Endothelial cell of umbilical vein (primary cell): ENCODE data around the gene SCARF2. TPM values are rescaled to one million over a fixed set of nuclear protein-coding genes. Genes with fewer than 3 reads are reported as not detected.

Source experiments
- BruUV-seq: library from RNA; stranded (reverse); fragments of 400-500 nt; replicated peaks from 2 replicates; lab custom pipeline; 2021; lab: Mats Ljungman, UMichigan
- CTCF ChIA-PET: fragments of 300-600, 350-600 bp; sonication (Branson Sonifier 250); formaldehyde crosslinking; loops from one replicate; lab custom pipeline; 2021; ENCODE audit warnings: antibody characterized with exemption, inconsistent platforms; lab: Charles Lee
- POLR2A ChIA-PET: fragments of 300-600, 350-600 bp; sonication (Branson Sonifier 250); formaldehyde crosslinking; loops from one replicate; lab custom pipeline; 2021; ENCODE audit warnings: antibody characterized with exemption, inconsistent platforms; lab: Charles Lee
- DNase-seq: peaks from one replicate; pipeline ENCODE4 v3.0.0-alpha.2; 2011; ENCODE audit warnings: low read depth, low spot score
- FAIRE-seq: peaks from 2 replicates; lab custom pipeline; 2011; peaks lifted over from hg19 to GRCh38; lab: Jason Lieb, UNC
- H2AFZ ChIP-seq: 2 replicates; pipeline ENCODE4 v1.6.0; 2012; ENCODE audit warnings: low read depth, low read length, control low read depth, inconsistent platforms
- H3K27ac ChIP-seq: 2 replicates; pipeline ENCODE4 v1.5.1; 2011; ENCODE audit warnings: low read depth, mild to moderate bottlenecking, control low read depth, low read length, moderate library complexity; ENCODE audit not compliant: insufficient read depth
- H3K27me3 ChIP-seq, 2 experiments: 2 replicates each; pipeline versions ENCODE4 v1.6.0 to v1.6.1; 2011; ENCODE audit warnings: low read length in 2 of 2, mixed read lengths in 1 of 2; ENCODE audit not compliant: control insufficient read depth in 2 of 2, insufficient read depth in 2 of 2
- H3K36me3 ChIP-seq, 2 experiments: 2 replicates in 1 of 2; 3 replicates in 1 of 2; pipeline ENCODE4 v1.5.1; 2011; ENCODE audit warnings: low read length in 2 of 2, mild to moderate bottlenecking in 1 of 2, moderate library complexity in 1 of 2; ENCODE audit not compliant: control insufficient read depth in 2 of 2, insufficient read depth in 2 of 2; ENCODE audit errors: extremely low read depth in 1 of 2
- H3K4me1 ChIP-seq: 3 replicates; pipeline ENCODE4 v1.5.1; 2011; ENCODE audit warnings: mild to moderate bottlenecking, low read length; ENCODE audit not compliant: control insufficient read depth, insufficient read depth; ENCODE audit errors: extremely low read depth
- H3K4me2 ChIP-seq: 2 replicates; pipeline ENCODE4 v1.6.1; 2011; ENCODE audit warnings: low read length, control low read depth, mixed read lengths; ENCODE audit not compliant: insufficient read depth
- H3K4me3 ChIP-seq, 3 experiments: fragments of 200-600 bp in 1 of 3; sonication (generic), shearing (Covaris generic) in 1 of 3; replicated peaks in 1 of 3; 2 replicates each; pipeline ENCODE4 v1.5.1; 2011 to 2016; ENCODE audit warnings: control low read depth in 3 of 3, low read length in 3 of 3, mild to moderate bottlenecking in 2 of 3, inconsistent platforms in 1 of 3, low read depth in 1 of 3, moderate library complexity in 1 of 3; ENCODE audit not compliant: insufficient read depth in 1 of 3
- H3K79me2 ChIP-seq: 2 replicates; pipeline ENCODE4 v1.6.0; 2012; ENCODE audit warnings: low read length, inconsistent platforms; ENCODE audit not compliant: control insufficient read depth, insufficient read depth
- H3K9ac ChIP-seq: replicated peaks from 2 replicates; pipeline ENCODE3; 2011; ENCODE audit warnings: low read length, control low read depth; ENCODE audit not compliant: insufficient read depth; ENCODE audit errors: extremely low read depth
- H3K9me1 ChIP-seq: replicated peaks from 3 replicates; pipeline ENCODE4 v1.6.0; 2011; ENCODE audit warnings: mild to moderate bottlenecking, low read length; ENCODE audit not compliant: control insufficient read depth, insufficient read depth; ENCODE audit errors: extremely low read depth
- H3K9me3 ChIP-seq: replicated peaks from 2 replicates; pipeline ENCODE4 v1.5.1; 2012; ENCODE audit warnings: low read length, inconsistent platforms; ENCODE audit not compliant: control insufficient read depth, insufficient read depth
- H4K20me1 ChIP-seq: replicated peaks from 2 replicates; pipeline ENCODE3; 2011; ENCODE audit warnings: mild to moderate bottlenecking, low read length; ENCODE audit not compliant: control insufficient read depth, insufficient read depth; ENCODE audit errors: extremely low read depth
- CTCF ChIP-seq, 2 donors: IDR thresholded peaks; 1 replicate in 1 of 2; 2 replicates in 1 of 2; pipeline ENCODE4 v1.5.1; 2011; ENCODE audit warnings: low read length in 2 of 2, mild to moderate bottlenecking in 2 of 2, moderate library complexity in 2 of 2, control low read depth in 1 of 2, inconsistent platforms in 1 of 2, low read depth in 1 of 2; ENCODE audit not compliant: insufficient read depth in 1 of 2; ENCODE audit errors: extremely low read depth in 1 of 2
- FOS ChIP-seq: IDR thresholded peaks from 2 replicates; pipeline ENCODE4 v1.6.1; 2011; ENCODE audit warnings: mild to moderate bottlenecking, low read length, moderate library complexity, borderline replicate concordance; ENCODE audit not compliant: insufficient read depth
- GATA2 ChIP-seq: IDR thresholded peaks from 2 replicates; pipeline ENCODE4 v1.7.0; 2011; ENCODE audit warnings: low read depth, mild to moderate bottlenecking, moderate library complexity, mixed read lengths, low read length; ENCODE audit not compliant: insufficient read length, insufficient read depth
- JUN ChIP-seq: IDR thresholded peaks from 2 replicates; pipeline ENCODE4 v1.6.1; 2011; ENCODE audit warnings: borderline replicate concordance, low read depth; ENCODE audit not compliant: insufficient read length, insufficient read depth
- MAX ChIP-seq: IDR thresholded peaks from 2 replicates; pipeline ENCODE4 v1.6.1; 2011; ENCODE audit not compliant: insufficient read depth, insufficient read length
- MYC ChIP-seq: IDR thresholded peaks from one replicate; pipeline ENCODE4 v1.6.1; 2011; ENCODE audit warnings: mild to moderate bottlenecking, low read depth, low read length
- POLR2A ChIP-seq: IDR thresholded peaks from 2 replicates; pipeline ENCODE4 v1.6.1; 2012; ENCODE audit warnings: low read depth, mild to moderate bottlenecking, control low read depth, low read length
- POLR2AphosphoS5 ChIP-seq: IDR thresholded peaks from 2 replicates; pipeline ENCODE4 v1.6.1; 2012; ENCODE audit warnings: low read depth, mild to moderate bottlenecking, control low read depth, low read length, moderate library complexity; ENCODE audit not compliant: insufficient read depth
- dilution Hi-C: fragments of 300-500 bp; cut with MboI; formaldehyde crosslinking; loops from one replicate; pipeline ENCODE4 v1.15.0; 2019; ENCODE audit warnings: low sequenced_read_pairs; ENCODE audit not compliant: extremely low pct_ligation_motif_present
- intact Hi-C: fragments of 100-400 bp; cut with micrococcal nuclease; formaldehyde crosslinking; loops from one replicate; pipeline ENCODE4 v1.10.0; 2022
- polyA plus RNA-seq, 4 experiments: library from polyadenylated mRNA; depleted of rRNA in 3 of 4; stranded (reverse) in 3 of 4; unstranded in 1 of 4; fragments of >200 nt; gene quantifications; 2 replicates each; pipeline versions ENCODE4 v1.2.1 to v1.2.3, GENCODE V29; 2011 to 2012; ENCODE audit warnings: missing spikeins in 1 of 4
- total RNA-seq: library from RNA; stranded (reverse); gene quantifications from 2 replicates; pipeline ENCODE4 v1.2.3, GENCODE V29; 2021

Gene SCARF2
- total and polyA plus RNA-seq, 2 donors (not counting 3 experiments of a cell fraction or from before 2014, with no cell fraction given): 15.7 to 20.1 TPM

DNA sequence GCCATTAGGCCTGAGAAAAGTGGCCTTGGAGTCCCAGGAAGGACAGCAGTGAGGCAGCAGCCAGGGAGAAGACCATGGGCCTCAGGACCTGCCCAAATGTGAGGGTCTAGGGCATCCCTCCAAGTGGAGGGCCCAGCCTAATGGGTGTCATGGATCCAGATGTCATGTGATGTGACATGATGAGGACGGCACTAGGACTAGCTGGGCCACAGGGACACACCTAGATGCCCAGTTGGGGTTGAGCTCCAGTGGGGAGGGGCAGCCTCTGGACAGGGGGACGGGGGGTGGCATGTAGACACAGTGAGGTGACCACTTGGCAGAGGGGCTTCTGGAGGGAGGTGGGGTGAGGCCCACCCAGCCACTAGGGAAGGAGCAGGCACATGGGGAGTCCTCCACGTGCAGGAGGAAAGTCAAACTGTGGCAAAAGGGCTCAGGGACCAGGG, 5.4 kb downstream of the SCARF2 start:
- H3K79me2 ChIP-seq: peaks cover 14% of the 10 kb centered on the region
- peaks cover 4 to 13% of the 10 kb centered on the region in 2 experiments for H3K36me3 ChIP-seq
- no peak overlapping the region for H3K4me3 ChIP-seq
- H3K4me1 ChIP-seq: peaks cover 14% of the 10 kb centered on the region
- dilution Hi-C loops (no loop called here), intact Hi-C loops (no loop called here)
- no TSS peak for BruUV-seq
- TF ChIP-seq JUN (no peak), GATA2 (no peak), CTCF (IDR thresholded peaks at IDR 0.05; ENCODE audit: extremely low read depth in 1 of 2, insufficient read depth in 1 of 2, low read depth in 1 of 2, low read length in 2 of 2) (no peak), FOS (no peak), MAX (no peak), POLR2AphosphoS5 (no peak), MYC (no peak), POLR2A (no peak)
- H2AFZ ChIP-seq: no peak overlapping the region
- H3K9me1 ChIP-seq: no peaks in the 10 kb centered on the region
- H4K20me1 ChIP-seq: peaks cover 2% of the 10 kb centered on the region
- ChIA-PET CTCF (interaction anchor here (0.9 to 4.8 kb wide), 2 partner anchors 14 to 22 kb away, joined by 3 to 36 read pairs; no protein-coding TSS in a partner anchor), POLR2A (interaction anchor here (0.6 kb wide), 1 partner anchor 14 kb away, joined by 8 read pairs; no protein-coding TSS in a partner anchor)
- no peaks in the 10 kb centered on the region for H3K27me3 ChIP-seq
- FAIRE-seq (no peak), DNase-seq (no peak)
- H3K4me2 ChIP-seq: no peak overlapping the region
- no peak overlapping the region for H3K27ac ChIP-seq
- H3K9me3 ChIP-seq: no peaks in the 10 kb centered on the region
- no peak overlapping the region for H3K9ac ChIP-seq
